NT2/D1 (cell line): ENCODE results near the gene CRYZ.

Source experiments
- YY1 ChIP-seq: IDR thresholded peaks from 2 replicates; pipeline ENCODE4 v1.6.1; 2011; ENCODE audit not compliant: insufficient read length, insufficient read depth
- ZNF274 ChIP-seq: IDR thresholded peaks from 2 replicates; pipeline ENCODE4 v1.6.1; 2011; ENCODE audit warnings: mild to moderate bottlenecking, low read depth, low read length

GRCh38 chr1:74755475-74755874 is 22.6 kb upstream of the CRYZ start:
- TF ChIP-seq ZNF274 (no peak), YY1 (no peak)
